NCI-H526 (cell line): ENCODE data around the gene PAK5.

Experiments used
- DNase-seq, 2 experiments: peaks; one replicate each; lab custom pipeline; 2025; lab: John Stamatoyannopoulos, UW

Gene PAK5

GRCh38 chr20:9789131-9789530 is 49.7 kb downstream of the PAK5 start:
- DNase-seq = no peak

GRCh38 chr20:9775176-9775575 is 63.7 kb downstream of the PAK5 start:
- DNase-seq = no peak

- no peak for DNase-seq
These were observed 68.9 kb downstream of the PAK5 start for GRCh38 chr20:9769954-9770353.

GRCh38 chr20:9761476-9761875 is 77.4 kb downstream of the PAK5 start:
- DNase-seq = no peak

- DNase-seq = no peak
These were observed 79.5 kb downstream of the PAK5 start for GRCh38 chr20:9759392-9759791.

GRCh38 chr20:9758752-9759151 is 80.1 kb downstream of the PAK5 start:
- DNase-seq = no peak

GRCh38 chr20:9756660-9757059 is 82.2 kb downstream of the PAK5 start:
- DNase-seq = no peak

GRCh38 chr20:9755301-9755700 is 83.6 kb downstream of the PAK5 start:
- no peak for DNase-seq

- DNase-seq = no peak
These were observed 94.3 kb downstream of the PAK5 start for GRCh38 chr20:9744551-9744950.

GRCh38 chr20:9743871-9744270 is 95.0 kb downstream of the PAK5 start:
- DNase-seq = no peak

- DNase-seq = no peak
These were observed 96.1 kb downstream of the PAK5 start for GRCh38 chr20:9742821-9743220.

- no peak for DNase-seq
These were observed 96.9 kb downstream of the PAK5 start for GRCh38 chr20:9741996-9742395.

GRCh38 chr20:9740486-9740885 is 98.4 kb downstream of the PAK5 start:
- no peak for DNase-seq

- DNase-seq = no peak
These were observed 98.9 kb downstream of the PAK5 start for GRCh38 chr20:9739991-9740390.

GRCh38 chr20:9736373-9736772 is 102.5 kb downstream of the PAK5 start:
- no peak for DNase-seq

- no peak for DNase-seq
These were observed 115.2 kb downstream of the PAK5 start for GRCh38 chr20:9723501-9724202.

- no peak for DNase-seq
These were observed 127.0 kb downstream of the PAK5 start for GRCh38 chr20:9711872-9712271.

GRCh38 chr20:9710685-9711084 is 128.2 kb downstream of the PAK5 start:
- no peak for DNase-seq

- no peak for DNase-seq
These were observed 133.0 kb downstream of the PAK5 start for GRCh38 chr20:9705722-9706476.

GRCh38 chr20:9699181-9699580 is 139.7 kb downstream of the PAK5 start:
- DNase-seq = no peak

- no peak for DNase-seq
These were observed 149.8 kb downstream of the PAK5 start for GRCh38 chr20:9689041-9689440.

- no peak for DNase-seq
These were observed 152.0 kb downstream of the PAK5 start for GRCh38 chr20:9686866-9687265.

GRCh38 chr20:9686455-9686854 is 152.4 kb downstream of the PAK5 start:
- no peak for DNase-seq

GRCh38 chr20:9686001-9686400 is 152.9 kb downstream of the PAK5 start:
- DNase-seq = no peak
